SJCRH30 (cell line): ENCODE results near the gene HOXA9. TPM values are rescaled to one million over a fixed set of nuclear protein-coding genes. Genes with fewer than 3 reads are reported as not detected.

Experiments used
- DNase-seq, 2 experiments: peaks; one replicate each; pipeline ENCODE4 v3.0.0-alpha.2; 2015 to 2020
- H3K27ac ChIP-seq: fragments of 250-450 bp; sonication (Bioruptor Pico); 2 replicates; pipeline ENCODE4 v1.5.1; 2020; ENCODE audit warnings: mild to moderate bottlenecking, moderate library complexity
- H3K27me3 ChIP-seq: fragments of 250-450 bp; sonication (Bioruptor Pico); 2 replicates; pipeline ENCODE4 v1.5.1; 2020; ENCODE audit warnings: mild to moderate bottlenecking, moderate library complexity
- H3K36me3 ChIP-seq: fragments of 250-450 bp; sonication (Bioruptor Pico); 2 replicates; pipeline ENCODE4 v1.5.1; 2020; ENCODE audit warnings: mild to moderate bottlenecking, moderate library complexity
- H3K4me1 ChIP-seq: fragments of 250-450 bp; sonication (Bioruptor Pico); 2 replicates; pipeline ENCODE4 v1.5.1; 2020; ENCODE audit warnings: mild to moderate bottlenecking, moderate library complexity
- H3K4me3 ChIP-seq: fragments of 250-450 bp; sonication (Bioruptor Pico); 2 replicates; pipeline ENCODE4 v1.5.1; 2020; ENCODE audit warnings: mild to moderate bottlenecking, moderate library complexity
- H3K9me3 ChIP-seq: fragments of 250-450 bp; sonication (Bioruptor Pico); replicated peaks from 2 replicates; pipeline ENCODE4 v1.5.1; 2020; ENCODE audit warnings: mild to moderate bottlenecking, moderate library complexity
- total RNA-seq: library from RNA; depleted of rRNA; stranded (reverse); fragments of >200 nt; shearing (Covaris generic); gene quantifications from 2 replicates; pipeline ENCODE4 v1.2.3, GENCODE V29; 2014; rRNA removed

Gene HOXA9
- total RNA-seq, result 0.10 and 0.30 TPM in 2 replicates

GRCh38 chr7:27165089-27165995 lies at the start of gene HOXA9:
TSS of gene HOXA9 (minus strand) at chr7:27165537. CDS start at chr7:27165457, 80 bp downstream.
- no peaks in the 10 kb centered on the region for H3K27me3 ChIP-seq
- no peaks in the 10 kb centered on the region; the same call in 1 of the 2 replicates for H3K36me3 ChIP-seq
- no peak within 1 kb of the TSS for H3K27ac ChIP-seq
- no peak within 1 kb of the TSS for H3K4me3 ChIP-seq
- no peak for DNase-seq
- H3K4me1 ChIP-seq, result no peaks in the 10 kb centered on the region
- H3K9me3 ChIP-seq, result no peaks in the 10 kb centered on the region

GRCh38 chr7:27214239-27214950 lies 49.1 kb upstream of the HOXA9 start:
- DNase-seq, result no peak
- H3K4me1 ChIP-seq, result no peaks in the 10 kb centered on the region
- H3K9me3 ChIP-seq, result no peaks in the 10 kb centered on the region
- no peaks in the 10 kb centered on the region; the same call in none of the 2 replicates for H3K27me3 ChIP-seq
- H3K36me3 ChIP-seq, result no peaks in the 10 kb centered on the region
- H3K4me3 ChIP-seq, result no peak overlapping the region
- no peak overlapping the region for H3K27ac ChIP-seq

- Histone ChIP-seq H3K27me3 (no peaks in the 10 kb centered on the region; the same call in none of the 2 replicates), H3K36me3 (no peaks in the 10 kb centered on the region), H3K4me3 (no peak overlapping the region), H3K9me3 (no peaks in the 10 kb centered on the region), H3K4me1 (no peaks in the 10 kb centered on the region), H3K27ac (no peak overlapping the region)
- DNase-seq, result no peak
These were observed 48.3 kb upstream of the HOXA9 start for GRCh38 chr7:27213433-27214238.

GRCh38 chr7:27212497-27213432 lies 47.4 kb upstream of the HOXA9 start:
- Histone ChIP-seq H3K9me3 (no peaks in the 10 kb centered on the region), H3K4me3 (no peak overlapping the region), H3K27me3 (no peaks in the 10 kb centered on the region; the same call in none of the 2 replicates), H3K4me1 (no peaks in the 10 kb centered on the region), H3K27ac (no peak overlapping the region), H3K36me3 (no peaks in the 10 kb centered on the region)
- no peak for DNase-seq

GRCh38 chr7:27211764-27212204 lies 46.4 kb upstream of the HOXA9 start:
- no peak for DNase-seq
- no peak overlapping the region for H3K27ac ChIP-seq
- no peak overlapping the region for H3K4me3 ChIP-seq
- no peaks in the 10 kb centered on the region; the same call in none of the 2 replicates for H3K27me3 ChIP-seq
- no peaks in the 10 kb centered on the region for H3K4me1 ChIP-seq
- H3K36me3 ChIP-seq, result no peaks in the 10 kb centered on the region
- no peaks in the 10 kb centered on the region for H3K9me3 ChIP-seq

- DNase-seq, result no peak
- H3K36me3 ChIP-seq, result no peaks in the 10 kb centered on the region
- H3K4me1 ChIP-seq, result no peaks in the 10 kb centered on the region
- H3K9me3 ChIP-seq, result no peaks in the 10 kb centered on the region
- no peak overlapping the region for H3K4me3 ChIP-seq
- H3K27me3 ChIP-seq, result no peaks in the 10 kb centered on the region; the same call in none of the 2 replicates
- H3K27ac ChIP-seq, result no peak overlapping the region
These were observed 45.7 kb upstream of the HOXA9 start for GRCh38 chr7:27211084-27211446.

GRCh38 chr7:27210441-27211083 lies 45.2 kb upstream of the HOXA9 start:
- Histone ChIP-seq H3K4me3 (no peak overlapping the region), H3K9me3 (no peaks in the 10 kb centered on the region), H3K27ac (no peak overlapping the region), H3K27me3 (no peaks in the 10 kb centered on the region; the same call in none of the 2 replicates), H3K36me3 (no peaks in the 10 kb centered on the region), H3K4me1 (no peaks in the 10 kb centered on the region)
- no peak for DNase-seq

- Histone ChIP-seq H3K36me3 (no peaks in the 10 kb centered on the region), H3K9me3 (no peaks in the 10 kb centered on the region), H3K4me3 (no peak overlapping the region), H3K27ac (no peak overlapping the region), H3K27me3 (no peaks in the 10 kb centered on the region; the same call in 1 of the 2 replicates), H3K4me1 (no peaks in the 10 kb centered on the region)
- no peak for DNase-seq
These were observed 44.6 kb upstream of the HOXA9 start for GRCh38 chr7:27209933-27210440.

GRCh38 chr7:27208998-27209397 lies 43.7 kb upstream of the HOXA9 start:
- H3K27me3 ChIP-seq, result no peaks in the 10 kb centered on the region; the same call in 1 of the 2 replicates
- H3K36me3 ChIP-seq, result no peaks in the 10 kb centered on the region
- no peaks in the 10 kb centered on the region for H3K4me1 ChIP-seq
- H3K27ac ChIP-seq, result no peak overlapping the region
- H3K9me3 ChIP-seq, result no peaks in the 10 kb centered on the region
- no peak overlapping the region for H3K4me3 ChIP-seq
- DNase-seq, result no peak

GRCh38 chr7:27207348-27207985 lies 42.1 kb upstream of the HOXA9 start:
- Histone ChIP-seq H3K27me3 (no peaks in the 10 kb centered on the region; the same call in 1 of the 2 replicates), H3K4me3 (no peak overlapping the region)
- DNase-seq, result no peak

GRCh38 chr7:27205325-27206280 lies 40.3 kb upstream of the HOXA9 start:
- H3K36me3 ChIP-seq, result no peaks in the 10 kb centered on the region
- no peak for DNase-seq
- no peak overlapping the region for H3K27ac ChIP-seq
- H3K4me1 ChIP-seq, result no peaks in the 10 kb centered on the region; the same call in 1 of the 2 replicates
- H3K4me3 ChIP-seq, result no peak overlapping the region
- no peaks in the 10 kb centered on the region for H3K9me3 ChIP-seq
- no peaks in the 10 kb centered on the region; the same call in 1 of the 2 replicates for H3K27me3 ChIP-seq

More at GRCh38 chr7:27207348-27207985, 42.1 kb upstream of the HOXA9 start:
- Histone ChIP-seq H3K36me3 (no peaks in the 10 kb centered on the region), H3K9me3 (no peaks in the 10 kb centered on the region), H3K27ac (no peak overlapping the region), H3K4me1 (no peaks in the 10 kb centered on the region)
